ENCODE measurements around the gene PCK2.

- TF ChIP-seq EZH2 (IDR thresholded peaks at IDR 0.05; ENCODE audit: borderline replicate concordance, low read depth, low read length, severe bottlenecking) (no peak), CTCF (IDR thresholded peaks at IDR 0.05; ENCODE audit: extremely low read depth in 1 of 2, insufficient read depth in 1 of 2, low read depth in 1 of 2, low read length in 2 of 2) (no peak), POLR2AphosphoS5 (IDR thresholded peaks at IDR 0.05; ENCODE audit: insufficient read depth, low read depth, low read length) (no peak), POLR2A (IDR thresholded peaks at IDR 0.05; ENCODE audit: low read depth, low read length) (no peak), GATA2 (IDR thresholded peaks at IDR 0.05; ENCODE audit: insufficient read depth, insufficient read length, low read depth, low read length) (no peak), MAX (IDR thresholded peaks at IDR 0.05; ENCODE audit: insufficient read depth, insufficient read length) (no peak), MYC (IDR thresholded peaks at IDR 0.05; ENCODE audit: low read depth, low read length) (no peak), JUN (IDR thresholded peaks at IDR 0.05; ENCODE audit: borderline replicate concordance, insufficient read depth, insufficient read length, low read depth) (no peak)
Measured at GRCh38 chr14:24082411-24083080, 11.6 kb upstream of the PCK2 start.
